ENCODE results near the gene PTPN11.
"Not testable (repeated sequence)": the region's sequence is repeated elsewhere in the genome, so short reads cannot be mapped to it uniquely, and the experiment has no call there.

PTPN11 gene

GRCh38 chr12:112418608-112419296, at the start of gene PTPN11:
Gene PTPN11 (plus strand): TSS chr12:112418947. CDS start chr12:112419112, 165 bp downstream.
- DNase-seq (ENCODE audit: low spot score): peak; percentile 83

DNA sequence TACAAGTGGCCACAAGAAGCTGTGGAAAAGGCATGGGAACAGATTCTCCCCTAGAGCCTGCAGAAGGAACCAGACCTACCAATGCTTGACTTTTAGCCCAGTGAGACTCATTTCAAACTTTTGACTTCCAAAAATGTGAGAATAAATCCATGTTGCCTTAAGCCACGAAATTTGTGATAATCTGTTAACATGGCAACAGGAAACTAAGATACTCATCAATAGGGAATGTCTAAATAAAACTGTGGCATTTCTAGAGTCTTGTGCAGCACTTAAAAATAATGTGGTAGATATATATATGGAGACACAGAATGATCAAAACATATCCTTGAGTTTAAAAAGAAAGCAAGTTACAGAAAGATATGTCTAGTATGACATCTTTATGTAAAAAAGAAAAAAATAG, 48.5 kb upstream of the PTPN11 start:
- no peak for DNase-seq (ENCODE audit: low spot score)

GRCh38 chr12:112370868-112371510, 47.8 kb upstream of the PTPN11 start:
- no peak for DNase-seq (ENCODE audit: low spot score)

GRCh38 chr12:112374166-112374740, 44.5 kb upstream of the PTPN11 start:
- DNase-seq (ENCODE audit: low spot score): no peak

DNA sequence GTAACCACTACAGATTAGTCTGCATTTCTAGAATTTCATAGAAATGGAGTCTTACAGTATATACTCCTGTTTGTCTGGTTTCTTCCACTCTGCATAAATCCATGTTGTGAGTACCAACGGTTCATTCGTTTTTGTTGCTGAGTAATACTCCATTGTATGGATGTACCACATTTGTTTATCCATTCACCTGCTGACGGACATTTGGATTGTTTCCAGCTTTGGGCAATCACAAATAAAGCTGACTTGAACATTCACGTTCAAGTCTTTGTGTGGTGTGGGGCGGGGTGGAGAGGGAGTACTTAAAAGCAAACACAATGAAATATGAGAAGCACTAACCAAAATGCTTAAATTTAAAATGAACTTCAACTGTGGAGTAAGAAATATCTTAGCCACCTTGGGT, 43.6 kb upstream of the PTPN11 start:
- no peak for DNase-seq (ENCODE audit: low spot score)

- no peak for DNase-seq (ENCODE audit: low spot score)
These were observed 37.9 kb upstream of the PTPN11 start for GRCh38 chr12:112380663-112381405.

- peak; percentile 17 for DNase-seq (ENCODE audit: low spot score)
These were observed 37.3 kb upstream of the PTPN11 start for GRCh38 chr12:112381406-112381882.

DNA sequence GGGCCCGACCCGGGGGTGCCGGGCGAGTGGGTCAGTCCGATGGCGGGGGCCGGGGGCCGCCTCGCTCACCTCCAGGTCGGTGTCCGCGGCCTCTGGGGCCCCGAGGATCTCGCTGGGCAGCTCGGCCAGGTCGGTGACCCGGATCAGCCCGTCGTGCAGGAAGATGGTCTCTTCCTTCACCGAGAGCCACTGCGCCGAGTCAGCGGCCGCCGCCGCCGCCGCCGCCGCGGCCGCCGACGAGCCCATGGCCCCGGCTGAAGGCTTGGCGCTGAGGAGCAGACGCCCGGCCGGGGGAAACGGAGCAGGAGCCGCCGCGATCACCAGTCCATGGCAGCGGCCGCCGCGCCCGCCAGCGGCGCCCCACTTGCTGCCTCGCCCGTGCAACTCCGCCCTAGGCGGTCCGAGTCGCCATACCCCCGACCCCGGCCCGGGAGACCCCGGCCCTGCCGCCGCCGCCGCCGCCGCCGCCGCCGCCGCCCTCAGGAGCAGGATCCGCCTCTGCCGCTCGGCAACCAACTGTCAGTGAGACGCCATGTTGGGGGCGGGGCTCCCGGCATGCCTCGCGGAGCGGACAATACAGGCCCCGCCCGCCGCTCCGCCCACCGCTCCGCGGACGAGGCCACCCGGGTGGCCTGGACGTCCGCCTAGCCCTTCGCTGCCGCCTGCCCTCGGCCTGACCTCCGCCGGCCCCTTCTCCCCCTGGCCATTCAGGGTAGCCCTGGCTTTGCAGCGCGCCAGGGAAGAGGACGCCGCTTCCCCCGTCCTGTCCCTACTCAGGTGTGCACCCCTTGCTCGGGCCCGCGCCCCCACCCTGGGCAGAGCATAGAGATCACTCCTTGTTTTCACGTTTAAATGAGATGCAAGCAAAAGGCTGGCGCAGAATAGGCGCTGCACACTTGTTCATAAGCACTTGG, 36.6 kb upstream of the PTPN11 start, which contains the start of gene HECTD4:
Gene HECTD4, minus strand, starts transcription at position 549 of the 914 bp plus-strand sequence. Its CDS starts 303 bp downstream, at position 246.
- DNase-seq (ENCODE audit: low spot score): peak; percentile 88

DNA sequence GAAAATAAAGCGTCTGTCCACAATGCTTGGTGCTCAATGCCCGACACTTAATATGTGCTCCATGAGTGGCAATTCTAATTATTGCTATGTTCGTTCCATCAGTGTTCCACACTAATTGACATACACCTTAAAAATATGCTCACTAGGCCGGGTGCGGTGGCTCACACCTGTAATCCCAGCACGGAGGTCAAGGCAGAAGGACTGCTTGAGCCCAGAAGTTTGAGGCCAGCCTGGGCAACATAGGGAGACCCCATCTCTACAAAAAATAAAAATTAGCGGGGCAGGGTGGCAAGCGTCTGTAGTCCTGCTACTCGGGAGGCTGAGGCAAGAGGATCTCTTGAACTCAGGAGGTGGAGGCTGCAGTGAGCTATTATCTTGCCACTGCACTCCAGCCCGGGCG, 35.9 kb upstream of the PTPN11 start:
- no peak for DNase-seq (ENCODE audit: low spot score)

- no peak for DNase-seq (ENCODE audit: low spot score)
These were observed 32.0 kb upstream of the PTPN11 start for GRCh38 chr12:112386726-112387125.

DNA sequence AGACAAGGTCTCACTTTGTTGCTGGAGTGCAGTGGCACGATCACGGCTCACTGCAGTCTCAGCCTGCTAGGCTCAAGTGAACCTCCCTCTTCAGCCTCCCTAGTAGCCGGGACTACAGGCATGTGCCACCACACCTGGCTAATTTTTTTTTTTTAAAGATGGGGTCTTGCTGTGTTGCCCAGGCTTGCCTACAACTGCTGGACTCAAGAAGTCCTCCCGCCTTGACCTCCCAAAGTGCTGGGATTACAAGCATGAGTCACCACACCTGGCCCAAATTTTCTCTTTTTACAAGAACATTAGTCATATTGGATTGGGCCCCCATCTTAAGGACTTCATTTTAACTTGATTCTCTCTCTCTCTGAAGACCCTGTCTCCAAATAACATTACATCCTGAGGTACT, 29.5 kb upstream of the PTPN11 start:
- no peak for DNase-seq (ENCODE audit: low spot score)

- not testable (repeated sequence) for DNase-seq (ENCODE audit: low spot score)
These were observed 28.7 kb upstream of the PTPN11 start for GRCh38 chr12:112389922-112390654.

- DNase-seq (ENCODE audit: low spot score): no peak
These were observed 25.4 kb upstream of the PTPN11 start for GRCh38 chr12:112393328-112393727.

- DNase-seq (ENCODE audit: low spot score): no peak
These were observed 17.7 kb upstream of the PTPN11 start for GRCh38 chr12:112401054-112401453.

GRCh38 chr12:112401903-112402498, 16.7 kb upstream of the PTPN11 start:
- no peak for DNase-seq (ENCODE audit: low spot score)

DNA sequence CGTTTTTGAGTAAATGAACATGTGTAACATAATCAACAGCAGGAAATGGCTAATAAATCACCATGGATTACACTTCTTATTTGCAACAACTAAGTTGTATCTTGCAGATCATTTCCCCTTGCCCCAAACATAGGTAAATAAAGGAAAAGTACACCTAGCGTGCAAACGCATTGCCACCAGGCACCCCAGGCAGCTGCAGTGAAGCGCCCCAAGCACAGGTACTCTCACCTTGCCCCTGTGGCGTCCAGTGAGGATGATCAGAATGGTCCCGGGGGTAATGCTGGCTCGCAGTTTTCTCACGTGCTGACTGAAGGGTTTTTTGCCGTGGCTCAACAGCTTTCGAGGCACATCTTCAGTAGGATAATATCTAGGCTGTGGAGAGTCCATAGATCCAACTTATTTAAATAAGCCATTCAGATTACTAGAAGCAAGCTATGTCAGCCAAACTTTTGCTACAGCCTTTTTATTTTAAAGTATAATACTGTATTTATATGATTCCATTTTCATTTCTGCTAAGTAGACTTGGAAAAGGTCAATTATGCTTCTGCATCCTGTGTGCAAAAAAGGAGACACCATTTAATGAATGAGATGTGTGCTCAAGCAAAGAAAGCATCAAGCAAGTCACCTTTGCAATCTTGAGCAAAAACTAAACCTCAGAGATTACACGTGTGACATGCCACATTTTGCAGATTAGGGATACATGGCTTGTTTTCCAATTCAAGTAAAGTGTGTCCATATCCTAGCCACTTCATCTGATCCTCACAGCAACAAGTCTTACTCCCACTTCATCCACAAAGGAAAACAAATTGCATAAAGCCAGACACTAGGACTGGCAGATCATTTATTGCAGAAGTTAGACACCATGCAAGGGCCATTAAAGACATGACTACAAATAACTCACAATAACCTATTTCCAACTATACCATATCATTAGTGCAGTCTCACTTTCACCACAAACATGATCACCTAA, 11.9 kb upstream of the PTPN11 start:
- DNase-seq (ENCODE audit: low spot score): no peak

GRCh38 chr12:112407683-112408082, 11.1 kb upstream of the PTPN11 start:
- not testable (repeated sequence) for DNase-seq (ENCODE audit: low spot score)

GRCh38 chr12:112408621-112409020, 10.1 kb upstream of the PTPN11 start:
- DNase-seq (ENCODE audit: low spot score): peak; percentile 56

Measured in CD4-positive, alpha-beta T cell treated with Interleukin-15 for 4 hours (primary cell).